SH-SY5Y (cell line): ENCODE data around the gene SULT1B1.

Experiments used
- GATA2 ChIP-seq: IDR thresholded peaks from 2 replicates; pipeline ENCODE4 v1.6.1; 2011; ENCODE audit warnings: mild to moderate bottlenecking, low read depth, low read length
- GATA3 ChIP-seq: IDR thresholded peaks from 2 replicates; pipeline ENCODE4 v1.6.1; 2011; ENCODE audit warnings: low read depth, mild to moderate bottlenecking, low read length, moderate library complexity

DNA sequence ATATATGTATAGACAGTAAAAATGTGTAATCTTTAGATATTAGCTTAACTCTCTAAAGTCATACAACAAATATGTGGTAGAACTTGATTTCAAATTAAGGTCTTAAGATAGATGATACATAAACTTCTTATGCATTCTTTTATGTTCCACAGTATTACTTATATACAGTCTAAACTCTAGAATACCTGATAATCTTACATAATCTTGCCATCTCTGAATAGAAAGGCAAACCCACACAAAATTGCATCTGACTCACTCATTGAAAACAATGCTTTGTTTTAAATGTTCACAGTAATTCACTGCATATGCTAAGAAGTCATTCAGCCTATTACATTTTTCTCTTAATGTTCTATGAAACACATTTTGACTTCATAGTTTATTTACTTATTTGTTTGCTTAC, 10.1 kb downstream of the SULT1B1 start:
- TF ChIP-seq GATA2 (no peak), GATA3 (no peak)
